Transverse colon (tissue), 4 donors: Measurements from ENCODE around the gene PTGER1.

Source experiments
- EP300 ChIP-seq: sonication (generic); formaldehyde crosslinking; IDR thresholded peaks from one replicate; pipeline ENCODE4 v1.6.1; 2017; ENCODE audit warnings: antibody characterized with exemption, low read depth
- POLR2A ChIP-seq: fragments of 450-650 bp; IDR thresholded peaks from one replicate; pipeline ENCODE4 v1.6.1; 2016; ENCODE audit warnings: antibody characterized with exemption, mild to moderate bottlenecking, moderate library complexity
- POLR2AphosphoS5 ChIP-seq, 3 donors: sonication (generic); formaldehyde crosslinking; IDR thresholded peaks; one replicate each; pipeline ENCODE4 v1.6.1; 2016; ENCODE audit warnings: antibody characterized with exemption in 3 of 3
- TF ChIP-seq, protein P1 (sequence below), 5 experiments: fragments of 200-600 bp in 3 of 5; fragments of 450-650 bp in 2 of 5; sonication (generic) in 3 of 5; IDR thresholded peaks; 1 replicate in 2 of 5; 2 replicates in 3 of 5; pipeline ENCODE4 v1.5.1; 2016 to 2017; ENCODE audit warnings: antibody characterized with exemption in 5 of 5, inconsistent platforms in 3 of 5, mild to moderate bottlenecking in 2 of 5, moderate library complexity in 1 of 5

DNA sequence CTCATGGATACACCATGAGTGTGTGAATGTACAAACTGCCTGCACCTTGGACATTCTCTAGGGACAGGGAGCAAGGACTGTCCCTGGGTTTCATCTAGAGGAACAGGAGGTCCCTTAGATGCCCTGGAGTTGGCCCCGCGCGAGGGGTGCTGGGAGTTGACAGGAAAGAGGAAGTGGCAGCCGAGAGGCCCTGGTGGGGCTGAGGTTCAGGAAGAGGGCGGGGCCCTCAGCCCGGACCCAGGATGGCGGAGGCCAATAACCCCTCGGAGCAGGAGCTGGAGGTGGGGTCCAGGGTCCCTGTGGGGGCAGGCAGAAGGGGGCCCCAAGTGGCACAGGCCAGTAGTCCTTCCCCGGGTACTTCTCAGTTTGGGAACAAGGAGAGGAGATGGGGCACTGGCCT is 35.1 kb downstream of the PTGER1 start:
- TF ChIP-seq POLR2AphosphoS5 (IDR thresholded peaks at IDR 0.05) (peak in 1 of 3 donors; percentile 19), POLR2A (no peak), EP300 (no peak)
- TF ChIP-seq, protein P1, sequence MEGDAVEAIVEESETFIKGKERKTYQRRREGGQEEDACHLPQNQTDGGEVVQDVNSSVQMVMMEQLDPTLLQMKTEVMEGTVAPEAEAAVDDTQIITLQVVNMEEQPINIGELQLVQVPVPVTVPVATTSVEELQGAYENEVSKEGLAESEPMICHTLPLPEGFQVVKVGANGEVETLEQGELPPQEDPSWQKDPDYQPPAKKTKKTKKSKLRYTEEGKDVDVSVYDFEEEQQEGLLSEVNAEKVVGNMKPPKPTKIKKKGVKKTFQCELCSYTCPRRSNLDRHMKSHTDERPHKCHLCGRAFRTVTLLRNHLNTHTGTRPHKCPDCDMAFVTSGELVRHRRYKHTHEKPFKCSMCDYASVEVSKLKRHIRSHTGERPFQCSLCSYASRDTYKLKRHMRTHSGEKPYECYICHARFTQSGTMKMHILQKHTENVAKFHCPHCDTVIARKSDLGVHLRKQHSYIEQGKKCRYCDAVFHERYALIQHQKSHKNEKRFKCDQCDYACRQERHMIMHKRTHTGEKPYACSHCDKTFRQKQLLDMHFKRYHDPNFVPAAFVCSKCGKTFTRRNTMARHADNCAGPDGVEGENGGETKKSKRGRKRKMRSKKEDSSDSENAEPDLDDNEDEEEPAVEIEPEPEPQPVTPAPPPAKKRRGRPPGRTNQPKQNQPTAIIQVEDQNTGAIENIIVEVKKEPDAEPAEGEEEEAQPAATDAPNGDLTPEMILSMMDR (IDR thresholded peaks at IDR 0.05) = no peak
